Astrocyte (in vitro differentiated cells and primary cell): Measurements from ENCODE around the gene CD247. TPM values are rescaled to one million over a fixed set of nuclear protein-coding genes. Genes with fewer than 3 reads are reported as not detected.

Source experiments
- DNase-seq: peaks from one replicate; pipeline ENCODE4 v3.0.0-alpha.2; 2010; ENCODE audit warnings: low read depth
- FAIRE-seq: peaks from 2 replicates; lab custom pipeline; 2011; peaks lifted over from hg19 to GRCh38; lab: Jason Lieb, UNC
- H2AFZ ChIP-seq: 2 replicates; pipeline ENCODE4 v1.6.0; 2012; ENCODE audit warnings: low read depth, low read length, inconsistent platforms
- H3K27ac ChIP-seq: 2 replicates; pipeline ENCODE4 v1.5.1; 2011; ENCODE audit warnings: low read depth, low read length, inconsistent platforms
- H3K27me3 ChIP-seq: 2 replicates; pipeline ENCODE4 v1.6.0; 2011; ENCODE audit warnings: low read length, inconsistent platforms; ENCODE audit not compliant: insufficient read depth
- H3K36me3 ChIP-seq: 2 replicates; pipeline ENCODE4 v1.5.1; 2011; ENCODE audit warnings: low read length, inconsistent platforms; ENCODE audit not compliant: insufficient read depth
- H3K4me1 ChIP-seq: 2 replicates; pipeline ENCODE4 v1.5.1; 2011; ENCODE audit warnings: low read length, inconsistent platforms; ENCODE audit not compliant: insufficient read depth
- H3K4me2 ChIP-seq: 2 replicates; pipeline ENCODE4 v1.6.0; 2012; ENCODE audit warnings: low read length, inconsistent platforms
- H3K4me3 ChIP-seq: 2 replicates; pipeline ENCODE4 v1.5.1; 2011; ENCODE audit warnings: low read depth, mild to moderate bottlenecking, low read length, inconsistent platforms; ENCODE audit not compliant: insufficient read depth
- H3K79me2 ChIP-seq: 2 replicates; pipeline ENCODE4 v1.6.0; 2012; ENCODE audit warnings: mild to moderate bottlenecking, low read length, inconsistent platforms; ENCODE audit not compliant: insufficient read depth
- H3K9ac ChIP-seq: 2 replicates; pipeline ENCODE4 v1.6.0; 2012; ENCODE audit warnings: mild to moderate bottlenecking, low read length, inconsistent platforms
- H3K9me3 ChIP-seq: 2 replicates; pipeline ENCODE4 v1.5.1; 2012; ENCODE audit warnings: low read depth, mild to moderate bottlenecking, low read length, inconsistent platforms; ENCODE audit not compliant: insufficient read depth
- H4K20me1 ChIP-seq: 2 replicates; pipeline ENCODE4 v1.6.0; 2012; ENCODE audit warnings: low read length, inconsistent platforms; ENCODE audit not compliant: insufficient read depth
- H3K27ac Mint-ChIP-seq: one replicate; pipeline ENCODE4 v1.8.0; 2021; ENCODE audit warnings: mild to moderate bottlenecking, mixed read lengths; ENCODE audit not compliant: unreplicated experiment
- H3K27me3 Mint-ChIP-seq: one replicate; pipeline ENCODE4 v1.8.0; 2021; ENCODE audit warnings: low read depth, mixed read lengths; ENCODE audit not compliant: unreplicated experiment
- H3K36me3 Mint-ChIP-seq: one replicate; pipeline ENCODE4 v1.8.0; 2021; ENCODE audit warnings: low read depth, mixed read lengths; ENCODE audit not compliant: unreplicated experiment
- H3K4me1 Mint-ChIP-seq: one replicate; pipeline ENCODE4 v1.8.0; 2021; ENCODE audit warnings: low read depth, mixed read lengths; ENCODE audit not compliant: unreplicated experiment
- H3K4me3 Mint-ChIP-seq: one replicate; pipeline ENCODE4 v1.8.0; 2021; ENCODE audit warnings: mild to moderate bottlenecking, moderate library complexity, mixed read lengths; ENCODE audit not compliant: unreplicated experiment
- H3K9me3 Mint-ChIP-seq: one replicate; pipeline ENCODE4 v1.8.0; 2021; ENCODE audit warnings: mild to moderate bottlenecking, mixed read lengths; ENCODE audit not compliant: unreplicated experiment
- EZH2 ChIP-seq: IDR thresholded peaks from 2 replicates; pipeline ENCODE4 v1.6.1; 2012; ENCODE audit warnings: mild to moderate bottlenecking, low read length, inconsistent platforms; ENCODE audit not compliant: insufficient read depth
- total RNA-seq: library from RNA; stranded (reverse); gene quantifications from 2 replicates; pipeline ENCODE4 v1.2.1, GENCODE V29; 2021
- TF ChIP-seq, protein P1 (sequence below): IDR thresholded peaks from 2 replicates; pipeline ENCODE4 v1.5.1; 2011; ENCODE audit warnings: low read depth, mild to moderate bottlenecking, inconsistent platforms, low read length, moderate library complexity; ENCODE audit not compliant: insufficient read depth

Gene CD247
- total RNA-seq, 1 donor from 2014 or later: not detected

DNA sequence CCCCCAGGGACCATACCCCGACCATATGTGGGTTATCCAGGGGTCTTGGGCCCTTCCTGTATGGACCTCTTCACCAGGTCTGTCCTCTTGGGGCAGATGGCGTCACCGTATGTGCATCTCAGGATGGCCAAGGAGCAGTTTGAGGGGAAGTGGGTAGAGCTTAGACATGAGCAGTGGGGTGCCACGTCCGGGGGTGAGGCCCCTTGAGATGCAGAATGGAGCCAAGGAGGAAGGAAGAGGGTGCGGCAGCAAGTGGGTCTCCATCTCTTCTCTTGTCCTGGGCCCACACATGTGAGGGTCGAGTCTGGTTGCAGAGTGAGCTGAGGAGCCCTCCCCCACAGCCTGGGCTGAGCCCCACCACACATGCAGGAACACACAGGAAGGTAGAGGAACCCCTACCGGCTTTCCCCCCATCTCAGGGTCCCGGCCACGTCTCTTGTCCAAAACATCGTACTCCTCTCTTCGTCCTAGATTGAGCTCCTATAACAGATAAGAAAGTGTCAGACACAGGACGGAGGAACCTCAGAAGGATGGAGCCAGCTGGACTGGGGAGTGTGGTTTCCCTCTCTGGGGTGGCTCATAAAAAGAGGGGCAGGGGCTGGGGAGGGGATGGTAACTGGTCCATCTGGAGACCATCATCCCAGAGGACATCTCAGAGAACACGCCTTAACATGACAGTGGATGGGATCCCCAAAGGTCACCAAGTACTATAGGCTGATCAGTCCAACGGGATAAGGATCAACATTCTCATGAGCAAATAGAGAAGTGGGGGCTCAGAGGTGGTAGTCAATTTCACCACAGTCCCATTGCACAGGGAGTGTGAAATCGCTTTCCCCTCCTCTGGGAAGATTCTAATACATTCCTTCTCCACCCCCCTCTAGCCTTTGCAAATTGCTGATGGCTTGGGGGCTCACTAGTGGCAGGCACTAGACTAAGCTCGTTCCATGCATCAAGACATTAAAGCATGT lies 79.9 kb downstream of the CD247 start:
- Histone ChIP-seq H3K4me3 (peak overlapping the region; percentile 50), H3K36me3 (no peaks in the 10 kb centered on the region), H3K9ac (no peak overlapping the region), H3K27ac (no peak overlapping the region), H3K4me1 (peaks cover 5% of the 10 kb centered on the region), H3K27me3 (peaks cover 10% of the 10 kb centered on the region), H2AFZ (peak overlapping the region; percentile 80), H3K9me3 (no peaks in the 10 kb centered on the region), H3K79me2 (no peaks in the 10 kb centered on the region), H4K20me1 (no peaks in the 10 kb centered on the region), H3K4me2 (peak overlapping the region; percentile 88)
- Mint-ChIP-seq H3K9me3 (peaks cover 8% of the 10 kb centered on the region), H3K4me1 (no peaks in the 10 kb centered on the region), H3K36me3 (peaks cover 2% of the 10 kb centered on the region), H3K4me3 (no peak overlapping the region), H3K27ac (no peak overlapping the region), H3K27me3 (peaks cover 57% of the 10 kb centered on the region)
- no peak for TF ChIP-seq EZH2
- TF ChIP-seq, protein P1, sequence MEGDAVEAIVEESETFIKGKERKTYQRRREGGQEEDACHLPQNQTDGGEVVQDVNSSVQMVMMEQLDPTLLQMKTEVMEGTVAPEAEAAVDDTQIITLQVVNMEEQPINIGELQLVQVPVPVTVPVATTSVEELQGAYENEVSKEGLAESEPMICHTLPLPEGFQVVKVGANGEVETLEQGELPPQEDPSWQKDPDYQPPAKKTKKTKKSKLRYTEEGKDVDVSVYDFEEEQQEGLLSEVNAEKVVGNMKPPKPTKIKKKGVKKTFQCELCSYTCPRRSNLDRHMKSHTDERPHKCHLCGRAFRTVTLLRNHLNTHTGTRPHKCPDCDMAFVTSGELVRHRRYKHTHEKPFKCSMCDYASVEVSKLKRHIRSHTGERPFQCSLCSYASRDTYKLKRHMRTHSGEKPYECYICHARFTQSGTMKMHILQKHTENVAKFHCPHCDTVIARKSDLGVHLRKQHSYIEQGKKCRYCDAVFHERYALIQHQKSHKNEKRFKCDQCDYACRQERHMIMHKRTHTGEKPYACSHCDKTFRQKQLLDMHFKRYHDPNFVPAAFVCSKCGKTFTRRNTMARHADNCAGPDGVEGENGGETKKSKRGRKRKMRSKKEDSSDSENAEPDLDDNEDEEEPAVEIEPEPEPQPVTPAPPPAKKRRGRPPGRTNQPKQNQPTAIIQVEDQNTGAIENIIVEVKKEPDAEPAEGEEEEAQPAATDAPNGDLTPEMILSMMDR: no peak
- DNase-seq (no peak), FAIRE-seq (no peak)

DNA sequence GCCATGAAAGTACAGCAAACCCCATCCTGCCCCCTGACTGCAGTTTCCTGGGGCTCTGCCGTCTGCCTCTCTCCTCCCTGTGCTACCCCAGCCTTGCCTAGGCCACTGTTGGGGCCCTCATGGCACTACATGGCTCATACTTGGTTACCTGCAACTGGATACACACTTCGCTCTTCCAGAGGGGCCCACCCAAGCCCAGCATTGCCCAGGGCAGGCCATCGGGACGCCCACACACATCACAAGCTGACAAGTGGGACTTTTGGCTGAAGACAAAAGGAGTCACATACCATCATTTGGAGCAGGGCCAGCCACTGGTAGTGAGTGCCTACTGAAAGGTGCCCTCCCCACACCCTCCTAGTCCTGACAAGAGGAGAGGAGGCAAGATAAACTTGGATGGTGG lies 82.8 kb downstream of the CD247 start:
- H3K4me3 Mint-ChIP-seq: no peak overlapping the region
- FAIRE-seq (no peak), DNase-seq (no peak)
- Histone ChIP-seq H3K79me2 (no peaks in the 10 kb centered on the region), H3K27ac (no peak overlapping the region), H2AFZ (no peak overlapping the region), H3K27me3 (peaks cover 7% of the 10 kb centered on the region), H4K20me1 (no peaks in the 10 kb centered on the region), H3K9me3 (no peaks in the 10 kb centered on the region), H3K9ac (no peak overlapping the region), H3K4me1 (peaks cover 5% of the 10 kb centered on the region), H3K36me3 (no peaks in the 10 kb centered on the region), H3K4me2 (no peak overlapping the region), H3K4me3 (no peak overlapping the region)
- no peaks in the 10 kb centered on the region for H3K4me1 Mint-ChIP-seq
- H3K36me3 Mint-ChIP-seq: peaks cover 2% of the 10 kb centered on the region
- H3K27me3 Mint-ChIP-seq: peaks cover 42% of the 10 kb centered on the region
- H3K27ac Mint-ChIP-seq: no peak overlapping the region
- TF ChIP-seq EZH2: no peak
- TF ChIP-seq, protein P1: no peak
- peaks cover 5% of the 10 kb centered on the region for H3K9me3 Mint-ChIP-seq

DNA sequence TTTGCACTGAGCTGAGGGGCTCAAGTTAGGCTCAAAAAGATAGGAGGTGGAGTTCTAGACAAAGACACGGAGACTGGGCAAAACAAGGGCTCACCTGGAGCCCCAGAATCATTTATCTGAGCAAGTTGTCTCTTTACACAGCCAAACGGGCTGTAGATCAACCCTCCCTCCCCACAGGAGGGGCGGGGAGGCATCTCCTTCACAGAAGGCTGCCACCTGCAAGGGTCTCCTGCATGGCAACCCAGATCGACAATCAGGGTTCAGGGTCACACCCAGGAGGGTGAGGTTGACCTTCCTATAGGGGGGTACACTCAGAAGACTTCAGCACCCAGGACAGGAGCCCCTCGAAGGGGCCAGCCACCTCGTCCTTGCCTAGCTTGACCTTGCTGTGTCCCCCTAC lies 84.0 kb downstream of the CD247 start:
- no peak overlapping the region for H3K9ac ChIP-seq
- peaks cover 7% of the 10 kb centered on the region for H3K27me3 ChIP-seq
- H3K4me2 ChIP-seq: no peak overlapping the region
- Mint-ChIP-seq H3K27me3 (peaks cover 31% of the 10 kb centered on the region), H3K27ac (no peak overlapping the region), H3K4me3 (no peak overlapping the region), H3K4me1 (no peaks in the 10 kb centered on the region), H3K36me3 (no peaks in the 10 kb centered on the region), H3K9me3 (peaks cover 5% of the 10 kb centered on the region)
- FAIRE-seq: no peak
- H3K4me1 ChIP-seq: peaks cover 1% of the 10 kb centered on the region
- no peak overlapping the region for H2AFZ ChIP-seq
- no peaks in the 10 kb centered on the region for H4K20me1 ChIP-seq
- no peak overlapping the region for H3K27ac ChIP-seq
- H3K36me3 ChIP-seq: no peaks in the 10 kb centered on the region
- H3K4me3 ChIP-seq: no peak overlapping the region
- no peaks in the 10 kb centered on the region for H3K79me2 ChIP-seq
- DNase-seq: no peak
- TF ChIP-seq, protein P1: no peak
- TF ChIP-seq EZH2: no peak
- H3K9me3 ChIP-seq: no peaks in the 10 kb centered on the region
